Neural progenitor cell (in vitro differentiated cells): ENCODE results near the gene HOMER2. TPM values are rescaled to one million over a fixed set of nuclear protein-coding genes. Genes with fewer than 3 reads are reported as not detected.

Experiments used
- DNase-seq: peaks from one replicate; pipeline ENCODE4 v3.0.0-alpha.2; 2016; ENCODE audit warnings: low spot score
- H2AFZ ChIP-seq: fragments of 200-600 bp; sonication (generic); replicated peaks from 2 replicates; pipeline ENCODE4 v1.6.1; 2016; ENCODE audit warnings: antibody characterized with exemption
- H3F3A ChIP-seq: fragments of 200-600 bp; sonication (generic); 2 replicates; pipeline ENCODE4 v1.6.1; 2016; ENCODE audit warnings: antibody characterized with exemption, low read depth
- H3K27ac ChIP-seq: fragments of 200-600 bp; sonication (generic); 2 replicates; pipeline ENCODE4 v1.5.1; 2016; ENCODE audit warnings: mild to moderate bottlenecking
- H3K27me3 ChIP-seq: fragments of 200-600 bp; sonication (generic); 2 replicates; pipeline ENCODE4 v1.6.1; 2016; ENCODE audit warnings: mild to moderate bottlenecking, moderate library complexity
- H3K36me3 ChIP-seq: fragments of 200-600 bp; sonication (generic); 2 replicates; pipeline ENCODE4 v1.5.1; 2016
- H3K4me1 ChIP-seq: fragments of 200-600 bp; sonication (generic); 2 replicates; pipeline ENCODE4 v1.6.1; 2016; ENCODE audit warnings: mixed run types
- H3K4me2 ChIP-seq: fragments of 200-600 bp; sonication (generic); 2 replicates; pipeline ENCODE4 v1.6.1; 2016
- H3K4me3 ChIP-seq: fragments of 200-600 bp; sonication (generic); 2 replicates; pipeline ENCODE4 v1.5.1; 2016
- H3K79me2 ChIP-seq: fragments of 200-600 bp; sonication (generic); 2 replicates; pipeline ENCODE4 v1.6.1; 2016; ENCODE audit warnings: low read depth
- H3K9ac ChIP-seq: fragments of 200-600 bp; sonication (generic); 2 replicates; pipeline ENCODE4 v1.6.1; 2016
- H3K9me3 ChIP-seq: fragments of 200-600 bp; sonication (generic); 2 replicates; pipeline ENCODE4 v1.5.1; 2016; ENCODE audit warnings: low read depth
- H4K20me1 ChIP-seq: fragments of 200-600 bp; sonication (generic); 2 replicates; pipeline ENCODE4 v1.6.1; 2016; ENCODE audit warnings: low read depth
- H3K27ac Mint-ChIP-seq: 3 replicates; pipeline ENCODE4 v1.8.0; 2021; ENCODE audit warnings: mixed read lengths
- H3K27me3 Mint-ChIP-seq: 2 replicates; pipeline ENCODE4 v1.8.0; 2022; ENCODE audit warnings: low read depth, mild to moderate bottlenecking, inconsistent platforms, moderate library complexity, mixed read lengths; ENCODE audit not compliant: insufficient read depth
- H3K36me3 Mint-ChIP-seq: 3 replicates; pipeline ENCODE4 v1.8.0; 2021; ENCODE audit warnings: mixed read lengths
- H3K4me1 Mint-ChIP-seq: 3 replicates; pipeline ENCODE4 v1.8.0; 2021; ENCODE audit warnings: mixed read lengths
- H3K4me3 Mint-ChIP-seq: 3 replicates; pipeline ENCODE4 v1.8.0; 2021; ENCODE audit warnings: mild to moderate bottlenecking, moderate library complexity, mixed read lengths
- H3K9me3 Mint-ChIP-seq: 3 replicates; pipeline ENCODE4 v1.8.0; 2020; ENCODE audit warnings: mixed read lengths
- EZH2 ChIP-seq: fragments of 200-600 bp; sonication (generic); IDR thresholded peaks from 2 replicates; pipeline ENCODE4 v1.6.1; 2017; ENCODE audit warnings: antibody characterized with exemption, mild to moderate bottlenecking, moderate library complexity
- EZH2phosphoT487 ChIP-seq: fragments of 200-600 bp; sonication (generic); IDR thresholded peaks from 2 replicates; pipeline ENCODE4 v1.6.1; 2017; ENCODE audit warnings: antibody characterized with exemption
- total RNA-seq: library from RNA; depleted of rRNA; stranded (reverse); fragments of >200 nt; gene quantifications from 2 replicates; pipeline ENCODE4 v1.2.3, GENCODE V29; 2015; ENCODE audit warnings: low replicate concordance
- TF ChIP-seq, protein P1 (sequence below): fragments of 200-600 bp; sonication (generic); IDR thresholded peaks from 2 replicates; pipeline ENCODE4 v1.5.1; 2017; ENCODE audit warnings: antibody characterized with exemption, mild to moderate bottlenecking

Gene HOMER2
- total RNA-seq, 1 donor from 2014 or later, result 259 TPM

DNA sequence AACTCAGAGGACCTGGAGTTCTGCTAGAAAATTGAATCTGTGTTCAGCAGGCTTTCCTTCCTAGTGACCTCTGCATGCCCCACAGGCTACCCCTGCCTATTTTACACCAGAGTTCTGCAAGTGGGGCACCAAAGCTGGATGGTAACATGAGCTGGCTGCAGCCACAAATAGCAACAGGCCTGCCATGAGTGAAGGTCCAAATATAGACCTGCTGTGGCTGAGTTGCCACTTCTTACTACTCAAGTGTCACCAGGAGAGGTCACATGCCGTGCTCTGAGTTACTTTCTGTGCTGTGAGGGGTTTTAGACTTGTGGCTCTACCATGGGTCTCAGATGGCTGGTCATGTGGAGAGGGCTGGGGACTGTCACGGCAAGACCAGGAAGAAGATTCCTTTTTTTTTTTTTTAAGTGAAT is 146.5 kb downstream of the HOMER2 start, which contains the start of gene FSD2:
Gene FSD2, minus strand, starts transcription at position 76 of the 413 bp plus-strand sequence. CDS start 18,679 bp downstream, outside the sequence.
- H3K4me3 ChIP-seq, result no peak within 1 kb of the TSS
- H2AFZ ChIP-seq, result no peak within 1 kb of the TSS
- H3K27me3 Mint-ChIP-seq, result peaks cover 6% of the 10 kb centered on the region
- no peaks in the 10 kb centered on the region for H3K36me3 ChIP-seq
- H3K4me2 ChIP-seq, result no peak within 1 kb of the TSS
- peaks cover 49% of the 10 kb centered on the region for H3K27me3 ChIP-seq
- peaks cover 12% of the 10 kb centered on the region for H3K4me1 Mint-ChIP-seq
- no peak within 1 kb of the TSS for H3K27ac Mint-ChIP-seq
- no peaks in the 10 kb centered on the region for H3K9me3 ChIP-seq
- TF ChIP-seq, protein P1, sequence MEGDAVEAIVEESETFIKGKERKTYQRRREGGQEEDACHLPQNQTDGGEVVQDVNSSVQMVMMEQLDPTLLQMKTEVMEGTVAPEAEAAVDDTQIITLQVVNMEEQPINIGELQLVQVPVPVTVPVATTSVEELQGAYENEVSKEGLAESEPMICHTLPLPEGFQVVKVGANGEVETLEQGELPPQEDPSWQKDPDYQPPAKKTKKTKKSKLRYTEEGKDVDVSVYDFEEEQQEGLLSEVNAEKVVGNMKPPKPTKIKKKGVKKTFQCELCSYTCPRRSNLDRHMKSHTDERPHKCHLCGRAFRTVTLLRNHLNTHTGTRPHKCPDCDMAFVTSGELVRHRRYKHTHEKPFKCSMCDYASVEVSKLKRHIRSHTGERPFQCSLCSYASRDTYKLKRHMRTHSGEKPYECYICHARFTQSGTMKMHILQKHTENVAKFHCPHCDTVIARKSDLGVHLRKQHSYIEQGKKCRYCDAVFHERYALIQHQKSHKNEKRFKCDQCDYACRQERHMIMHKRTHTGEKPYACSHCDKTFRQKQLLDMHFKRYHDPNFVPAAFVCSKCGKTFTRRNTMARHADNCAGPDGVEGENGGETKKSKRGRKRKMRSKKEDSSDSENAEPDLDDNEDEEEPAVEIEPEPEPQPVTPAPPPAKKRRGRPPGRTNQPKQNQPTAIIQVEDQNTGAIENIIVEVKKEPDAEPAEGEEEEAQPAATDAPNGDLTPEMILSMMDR, result no peak
- TF ChIP-seq EZH2, result no peak
- no peak for TF ChIP-seq EZH2phosphoT487
- H3K9me3 Mint-ChIP-seq, result no peaks in the 10 kb centered on the region
- no peaks in the 10 kb centered on the region for H3K79me2 ChIP-seq
- H3K36me3 Mint-ChIP-seq, result no peaks in the 10 kb centered on the region
- peaks cover 4% of the 10 kb centered on the region for H3K4me1 ChIP-seq
- H3K9ac ChIP-seq, result no peak within 1 kb of the TSS
- no peak within 1 kb of the TSS for H3K27ac ChIP-seq
- no peak for DNase-seq
- peaks cover 19% of the 10 kb centered on the region for H3F3A ChIP-seq
- H3K4me3 Mint-ChIP-seq, result no peak within 1 kb of the TSS
- peaks cover 5% of the 10 kb centered on the region for H4K20me1 ChIP-seq

- DNase-seq, result no peak
- Histone ChIP-seq H3K4me3 (no peak overlapping the region), H3K4me2 (no peak overlapping the region), H4K20me1 (no peaks in the 10 kb centered on the region), H2AFZ (no peak overlapping the region), H3K79me2 (no peaks in the 10 kb centered on the region), H3K27ac (no peak overlapping the region), H3F3A (peaks cover 6% of the 10 kb centered on the region), H3K27me3 (peaks cover 58% of the 10 kb centered on the region), H3K9ac (no peak overlapping the region), H3K36me3 (no peaks in the 10 kb centered on the region), H3K4me1 (no peaks in the 10 kb centered on the region), H3K9me3 (no peaks in the 10 kb centered on the region)
- Mint-ChIP-seq H3K27me3 (peaks cover 6% of the 10 kb centered on the region), H3K27ac (no peak overlapping the region), H3K4me1 (peaks cover 6% of the 10 kb centered on the region), H3K4me3 (no peak overlapping the region), H3K36me3 (no peaks in the 10 kb centered on the region), H3K9me3 (no peaks in the 10 kb centered on the region)
- TF ChIP-seq, protein P1, result no peak
- TF ChIP-seq EZH2 (no peak), EZH2phosphoT487 (no peak)
These were observed 148.0 kb downstream of the HOMER2 start for GRCh38 chr15:82804575-82804949.

GRCh38 chr15:82803793-82804574 is 148.5 kb downstream of the HOMER2 start:
- Mint-ChIP-seq H3K36me3 (no peaks in the 10 kb centered on the region), H3K4me1 (peaks cover 2% of the 10 kb centered on the region), H3K4me3 (peak overlapping the region; percentile 5), H3K27me3 (peaks cover 6% of the 10 kb centered on the region), H3K9me3 (no peaks in the 10 kb centered on the region), H3K27ac (no peak overlapping the region)
- H3K27me3 ChIP-seq, result peaks cover 63% of the 10 kb centered on the region
- H3F3A ChIP-seq, result peaks cover 1% of the 10 kb centered on the region
- TF ChIP-seq EZH2 (no peak), EZH2phosphoT487 (no peak)
- TF ChIP-seq, protein P1, result no peak
- no peak overlapping the region for H3K27ac ChIP-seq
- no peaks in the 10 kb centered on the region for H3K79me2 ChIP-seq
- no peak overlapping the region for H3K4me2 ChIP-seq
- H4K20me1 ChIP-seq, result no peaks in the 10 kb centered on the region
- H3K9me3 ChIP-seq, result no peaks in the 10 kb centered on the region
- H3K9ac ChIP-seq, result no peak overlapping the region
- H3K4me1 ChIP-seq, result no peaks in the 10 kb centered on the region
- H3K36me3 ChIP-seq, result no peaks in the 10 kb centered on the region
- DNase-seq, result no peak
- no peak overlapping the region for H2AFZ ChIP-seq
- no peak overlapping the region for H3K4me3 ChIP-seq
